H1 (cell line): Measurements from ENCODE around the gene DEAF1. TPM values are rescaled to one million over a fixed set of nuclear protein-coding genes. Genes with fewer than 3 reads are reported as not detected.

Source experiments
- CTCF ChIA-PET: fragments of 300-600 bp; sonication (Branson Sonifier 250); formaldehyde crosslinking; loops from one replicate; lab custom pipeline; 2021; ENCODE audit not compliant: partially characterized antibody; lab: Charles Lee
- POLR2A ChIA-PET: fragments of 300-600 bp; sonication (Branson Sonifier 250); formaldehyde crosslinking; loops from one replicate; lab custom pipeline; 2021; ENCODE audit warnings: inconsistent platforms; ENCODE audit not compliant: partially characterized antibody; lab: Charles Lee
- DNase-seq, 2 experiments: peaks; one replicate each; pipeline versions ENCODE4 v3.0.0 to v3.0.0-alpha.2; 2010 to 2022; ENCODE audit warnings: low spot score in 2 of 2, low read depth in 1 of 2, mixed read lengths in 1 of 2
- FAIRE-seq: peaks from 2 replicates; lab custom pipeline; 2011; peaks lifted over from hg19 to GRCh38; lab: Jason Lieb, UNC
- H2AFZ ChIP-seq: 2 replicates; pipeline ENCODE4 v1.8.1; 2012; ENCODE audit warnings: low read length, inconsistent platforms
- H2AK5ac ChIP-seq: 2 replicates; pipeline ENCODE4 v1.6.1; 2013; ENCODE audit warnings: low read depth, low read length
- H2BK120ac ChIP-seq: replicated peaks from 2 replicates; pipeline ENCODE3; 2013; ENCODE audit warnings: low read depth, low read length, inconsistent platforms
- H2BK12ac ChIP-seq: 2 replicates; pipeline ENCODE4 v1.6.1; 2013; ENCODE audit warnings: low read depth, low read length
- H2BK15ac ChIP-seq: 2 replicates; pipeline ENCODE4 v1.6.1; 2013; ENCODE audit warnings: low read length
- H2BK20ac ChIP-seq: 2 replicates; pipeline ENCODE4 v1.6.1; 2013; ENCODE audit warnings: low read length
- H2BK5ac ChIP-seq: 2 replicates; pipeline ENCODE4 v1.6.1; 2013; ENCODE audit warnings: low read depth, low read length
- H3K14ac ChIP-seq: 2 replicates; pipeline ENCODE4 v1.6.1; 2013; ENCODE audit warnings: inconsistent platforms; ENCODE audit not compliant: insufficient read length
- H3K18ac ChIP-seq: 2 replicates; pipeline ENCODE4 v1.6.1; 2013; ENCODE audit warnings: low read length; ENCODE audit errors: extremely low read depth
- H3K23ac ChIP-seq: 2 replicates; pipeline ENCODE4 v1.6.1; 2013; ENCODE audit warnings: inconsistent platforms; ENCODE audit not compliant: insufficient read length
- H3K23me2 ChIP-seq: 2 replicates; pipeline ENCODE4 v1.6.1; 2013; ENCODE audit warnings: low read depth, low read length
- H3K27ac ChIP-seq: 2 replicates; pipeline ENCODE4 v1.6.1; 2011; ENCODE audit warnings: low read depth, low read length, inconsistent platforms
- H3K27me3 ChIP-seq, 4 experiments: replicated peaks in 1 of 4; 1 replicate in 1 of 4; 2 replicates in 3 of 4; pipeline versions ENCODE4 v1.6.1 to v1.8.1; 2011 to 2013; ENCODE audit warnings: low read length in 3 of 4, mild to moderate bottlenecking in 3 of 4, inconsistent platforms in 2 of 4, mixed read lengths in 2 of 4, moderate library complexity in 1 of 4; ENCODE audit not compliant: control insufficient read depth in 3 of 4, insufficient read depth in 3 of 4; ENCODE audit errors: extremely low read depth in 1 of 4
- H3K36me3 ChIP-seq, 4 experiments: 2 replicates each; pipeline versions ENCODE4 v1.6.1 to v1.8.1; 2011 to 2013; ENCODE audit warnings: mild to moderate bottlenecking in 4 of 4, low read length in 3 of 4, moderate library complexity in 2 of 4, control low read depth in 1 of 4, inconsistent platforms in 1 of 4; ENCODE audit not compliant: insufficient read depth in 4 of 4, control insufficient read depth in 2 of 4
- H3K4ac ChIP-seq: replicated peaks from 2 replicates; pipeline ENCODE3; 2013; ENCODE audit warnings: low read length, low read depth, mixed read lengths, inconsistent platforms; ENCODE audit not compliant: insufficient read length
- H3K4me1 ChIP-seq, 4 experiments: replicated peaks in 1 of 4; 1 replicate in 1 of 4; 2 replicates in 3 of 4; pipeline versions ENCODE4 v1.6.1 to v1.8.1; 2011 to 2013; ENCODE audit warnings: low read length in 3 of 4, inconsistent platforms in 2 of 4, mixed read lengths in 1 of 4; ENCODE audit not compliant: insufficient read depth in 4 of 4, control insufficient read depth in 3 of 4
- H3K4me2 ChIP-seq, 2 experiments: 2 replicates each; pipeline versions ENCODE4 v1.6.1 to v1.8.1; 2011 to 2013; ENCODE audit warnings: low read depth in 2 of 2, low read length in 2 of 2, control low read depth in 1 of 2, inconsistent platforms in 1 of 2, mild to moderate bottlenecking in 1 of 2; ENCODE audit not compliant: insufficient read depth in 1 of 2
- H3K4me3 ChIP-seq, 4 experiments: fragments of 200-600, 300-600 bp in 1 of 4; sonication (generic), shearing (Covaris generic), sonication (Bioruptor Twin) in 1 of 4; 2 replicates each; pipeline versions ENCODE4 v1.5.1 to v1.8.1; 2011 to 2016; ENCODE audit warnings: low read length in 4 of 4, low read depth in 3 of 4, control low read depth in 2 of 4, inconsistent platforms in 2 of 4, mild to moderate bottlenecking in 2 of 4, mixed read lengths in 1 of 4, moderate library complexity in 1 of 4; ENCODE audit not compliant: insufficient read depth in 2 of 4; ENCODE audit errors: extremely low read depth in 1 of 4
- H3K56ac ChIP-seq: replicated peaks from 2 replicates; pipeline ENCODE3; 2013; ENCODE audit warnings: low read depth, mild to moderate bottlenecking, mixed read lengths, low read length, inconsistent platforms; ENCODE audit not compliant: insufficient read length
- H3K79me1 ChIP-seq: 2 replicates; pipeline ENCODE4 v1.6.1; 2013; ENCODE audit warnings: low read depth, low read length, control low read depth
- H3K79me2 ChIP-seq, 2 experiments: 2 replicates each; pipeline versions ENCODE4 v1.6.1 to v1.8.1; 2012 to 2013; ENCODE audit warnings: low read length in 2 of 2, mild to moderate bottlenecking in 2 of 2, inconsistent platforms in 1 of 2; ENCODE audit not compliant: insufficient read depth in 2 of 2, control insufficient read depth in 1 of 2
- H3K9ac ChIP-seq, 4 experiments: replicated peaks in 1 of 4; 1 replicate in 1 of 4; 2 replicates in 3 of 4; pipeline versions ENCODE4 v1.6.1 to v1.8.1; 2011 to 2013; ENCODE audit warnings: low read depth in 3 of 4, low read length in 3 of 4, control low read depth in 2 of 4, mild to moderate bottlenecking in 2 of 4, moderate library complexity in 2 of 4, inconsistent platforms in 1 of 4; ENCODE audit errors: extremely low read depth in 1 of 4
- H3K9me3 ChIP-seq, 2 experiments: 2 replicates each; pipeline versions ENCODE4 v1.6.1 to v1.8.1; 2012 to 2013; ENCODE audit warnings: mild to moderate bottlenecking in 2 of 2, moderate library complexity in 2 of 2, control low read depth in 1 of 2, inconsistent platforms in 1 of 2, low read depth in 1 of 2, low read length in 1 of 2, mixed read lengths in 1 of 2; ENCODE audit not compliant: insufficient read depth in 2 of 2
- H4K20me1 ChIP-seq, 2 experiments: replicated peaks in 1 of 2; 2 replicates each; pipeline versions ENCODE3 to v1.8.1; 2011 to 2013; ENCODE audit warnings: inconsistent platforms in 2 of 2, low read length in 2 of 2, mild to moderate bottlenecking in 1 of 2; ENCODE audit not compliant: insufficient read depth in 2 of 2, control insufficient read depth in 1 of 2
- H4K5ac ChIP-seq: 2 replicates; pipeline ENCODE4 v1.6.1; 2013; ENCODE audit warnings: low read length, low read depth, mixed read lengths, inconsistent platforms; ENCODE audit not compliant: insufficient read length
- H4K8ac ChIP-seq: 2 replicates; pipeline ENCODE4 v1.8.0; 2013; ENCODE audit warnings: mild to moderate bottlenecking, moderate library complexity, low read length, inconsistent platforms; ENCODE audit not compliant: insufficient read depth; ENCODE audit errors: extremely low read depth
- H4K91ac ChIP-seq: replicated peaks from 2 replicates; pipeline ENCODE3; 2013; ENCODE audit warnings: low read length, mixed read lengths, inconsistent platforms; ENCODE audit not compliant: insufficient read length
- EZH2 ChIP-seq: fragments of 200-600 bp; sonication (generic); IDR thresholded peaks from 2 replicates; pipeline ENCODE4 v1.7.1; 2012; ENCODE audit warnings: low read depth, mild to moderate bottlenecking, moderate library complexity, low read length, inconsistent platforms; ENCODE audit not compliant: severe bottlenecking
- JUN ChIP-seq: IDR thresholded peaks from 2 replicates; pipeline ENCODE4 v1.6.1; 2011; ENCODE audit warnings: low read depth, mild to moderate bottlenecking, improper control_type of control experiment, low read length
- JUND ChIP-seq: IDR thresholded peaks from 2 replicates; pipeline ENCODE4 v1.6.1; 2011; ENCODE audit warnings: mild to moderate bottlenecking, improper control_type of control experiment, low read length
- KDM1A ChIP-seq: fragments of 200-600, 300-600 bp; sonication (generic); IDR thresholded peaks from 2 replicates; pipeline ENCODE4 v1.7.1; 2016; ENCODE audit warnings: mild to moderate bottlenecking, low read length, borderline replicate concordance
- NANOG ChIP-seq: IDR thresholded peaks from 2 replicates; pipeline ENCODE4 v1.6.1; 2011; ENCODE audit warnings: low read length, low read depth, mild to moderate bottlenecking, inconsistent platforms; ENCODE audit not compliant: insufficient read depth, poor library complexity, severe bottlenecking
- RAD21 ChIP-seq, 2 experiments: IDR thresholded peaks in 1 of 2; conservative IDR thresholded peaks in 1 of 2; 2 replicates each; pipeline ENCODE4 v1.6.1; 2011; ENCODE audit warnings: low read depth in 2 of 2, low read length in 2 of 2, improper control_type of control experiment in 1 of 2, inconsistent platforms in 1 of 2, mild to moderate bottlenecking in 1 of 2, moderate library complexity in 1 of 2
- SP1 ChIP-seq: IDR thresholded peaks from 2 replicates; pipeline ENCODE4 v1.6.1; 2011; ENCODE audit warnings: low read depth, low read length
- WGBS, 2 experiments: shearing (Covaris generic) in 1 of 2; methylation state at CpG; one replicate each; pipeline versions ENCODE4 v1.1.6 to v1.1.7; 2013 to 2015; ENCODE audit warnings: low lambda C conversion rate in 2 of 2, mixed read lengths in 2 of 2, inconsistent platforms in 1 of 2, low coverage in 1 of 2, missing lambda C conversion rate in 1 of 2; ENCODE audit not compliant: insufficient replicate concordance in 2 of 2, insufficient coverage in 1 of 2, insufficient read length in 1 of 2; ENCODE audit errors: extremely low coverage in 1 of 2, missing lambda C conversion rate in 1 of 2; 5-methylcytosine and 5-hydroxymethylcytosine counted together
- polyA plus RNA-seq, 7 experiments: library from polyadenylated mRNA; depleted of rRNA in 3 of 7; stranded (reverse) in 5 of 7; unstranded in 2 of 7; fragments of >200 nt in 5 of 7; fragments of 200-250 nt in 2 of 7; gene quantifications; 1 replicate in 5 of 7; 2 replicates in 1 of 7; 4 replicates in 1 of 7; pipeline versions ENCODE4 v1.2.1 to v1.2.3, GENCODE V29; 2011 to 2013; ENCODE audit warnings: missing spikeins in 2 of 7, mixed read lengths in 2 of 7
- total RNA-seq: library from RNA; stranded (reverse); fragmentation: NEBNext Ultra II Directional; extraction: Animal tissue kit (Norgen Biotek cat#: 25700); gene quantifications from 2 replicates; pipeline ENCODE4 v1.2.1, GENCODE V29; 2021

The DEAF1 gene
- total and polyA plus RNA-seq, 2 of the 8 experiments (the other 6 are each of a cell fraction or from before 2014, with no cell fraction given) = 47.3 to 58.4 TPM

DNA sequence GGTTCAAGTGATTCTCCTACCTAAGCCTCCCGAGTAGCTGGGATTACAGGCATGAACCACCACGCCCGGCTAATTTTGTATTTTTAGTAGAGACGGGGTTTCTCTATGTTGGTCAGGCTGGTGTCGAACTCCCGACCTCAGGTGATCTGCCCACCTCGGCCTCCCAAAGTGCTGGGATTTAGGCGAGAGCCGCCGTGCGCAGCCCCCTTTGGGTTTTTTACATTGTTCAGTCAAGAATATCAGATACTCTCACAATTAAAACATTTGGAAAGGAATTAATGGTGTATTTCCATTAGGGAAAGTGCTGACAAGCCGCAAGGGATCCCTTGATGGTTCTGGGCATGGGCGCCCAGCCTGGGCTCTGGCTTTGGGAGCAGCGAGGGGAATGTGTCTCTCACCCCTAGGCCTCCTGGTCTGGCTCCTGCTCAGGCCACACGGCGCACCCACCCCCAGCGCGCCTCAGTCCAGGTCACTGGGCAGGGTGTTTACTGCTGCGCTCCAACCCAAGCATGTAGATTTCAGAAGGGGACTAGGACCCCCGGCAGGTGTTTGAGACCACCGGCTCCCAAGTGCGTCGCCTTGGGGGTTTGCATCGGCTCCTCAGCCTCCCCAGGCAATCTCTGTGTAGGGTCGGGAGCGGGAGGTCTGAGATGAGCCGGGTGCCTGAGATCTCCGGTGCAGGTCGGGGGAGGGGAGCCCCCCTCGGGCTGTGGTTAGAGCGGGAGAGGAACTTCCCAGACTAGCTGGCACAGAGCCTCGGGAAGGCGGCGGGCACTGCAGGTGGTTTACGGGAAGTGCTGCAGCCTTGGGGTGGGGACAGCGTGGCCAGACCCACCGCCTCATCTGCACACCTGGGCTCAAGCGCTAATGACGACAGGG lies 78.5 kb downstream of the DEAF1 start:
- Histone ChIP-seq H4K20me1 (peaks cover 17 to 23% of the 10 kb centered on the region in 2 experiments), H3K36me3 (peaks cover 3 to 15% (median 8%) of the 10 kb centered on the region in 4 experiments; a peak in 5 of 8 replicates), H2AFZ (no peak overlapping the region), H3K79me1 (peaks cover 3% of the 10 kb centered on the region), H3K4me2 (peak overlapping the region in 1 of 2 experiments; percentile 44; a peak in 2 of 4 replicates), H2BK20ac (no peak overlapping the region), H3K14ac (no peak overlapping the region), H2BK5ac (no peak overlapping the region), H3K4me1 (peaks cover 0 to 15% (median 3%) of the 10 kb centered on the region in 4 experiments; a peak in 5 of 7 replicates), H3K23ac (no peak overlapping the region), H3K27me3 (no peaks in the 10 kb centered on the region), H3K23me2 (peaks cover 3% of the 10 kb centered on the region; the same call in 1 of the 2 replicates), H3K4ac (no peak overlapping the region), H4K5ac (no peak overlapping the region), H3K56ac (no peak overlapping the region), H3K27ac (no peak overlapping the region), H3K9me3 (no peaks in the 10 kb centered on the region), H2BK15ac (no peak overlapping the region), H3K79me2 (no peaks in the 10 kb centered on the region), H3K18ac (no peak overlapping the region), H2AK5ac (no peak overlapping the region), H2BK12ac (no peak overlapping the region), H4K8ac (no peak overlapping the region), H3K9ac (no peak overlapping the region), H2BK120ac (no peak overlapping the region), H4K91ac (no peak overlapping the region), H3K4me3 (peak overlapping the region in 2 of 4 experiments; percentile 58 to 80; a peak in 4 of 8 replicates)
- 88% methylated on average over 39 of the region's 39 CpGs; no CpG with 5 or more reads in 1 of the 2 experiments for WGBS, 2 experiments
- no peak for FAIRE-seq
- peak in 1 of 2 experiments; percentile 45 for DNase-seq
- ChIA-PET POLR2A (interaction anchor here (1.2 to 1.5 kb wide), 5 partner anchors 10 to 59 kb away, joined by 3 to 8 read pairs (median 5); partner anchors contain the start of gene SCT), CTCF (interaction anchor here (0.9 kb wide), 1 partner anchor 10 kb away, joined by 4 read pairs; no protein-coding TSS in a partner anchor)
- TF ChIP-seq NANOG = no peak
- no peak for TF ChIP-seq RAD21 (IDR thresholded peaks at IDR 0.05 in 1 of 2, conservative IDR thresholded peaks at IDR 0.05 in 1 of 2; ENCODE audit: low read depth in 2 of 2, low read length in 2 of 2)
- TF ChIP-seq EZH2 = no peak
- no peak for TF ChIP-seq JUND
- no peak for TF ChIP-seq KDM1A
- no peak for TF ChIP-seq JUN
- TF ChIP-seq SP1 = no peak
